T-helper 17 cell (primary cell): ENCODE data around the gene CARTPT. TPM values are rescaled to one million over a fixed set of nuclear protein-coding genes. Genes with fewer than 3 reads are reported as not detected.

ENCODE experiments used
- ATAC-seq: fragments of 150-1000 bp; cut with Tn5 transposase; 2 replicates; pipeline ENCODE4 v1.10.0; 2021; ENCODE audit warnings: mild to moderate bottlenecking, moderate library complexity
- DNase-seq, 3 donors: peaks; one replicate each; pipeline versions ENCODE4 v3.0.0 to v3.0.0-alpha.2; 2020 to 2021
- H3K9me3 ChIP-seq: one replicate; pipeline ENCODE4 v1.7.0; 2013; ENCODE audit warnings: low read length, mild to moderate bottlenecking; ENCODE audit not compliant: control insufficient read depth, poor library complexity, severe bottlenecking
- H3K27ac Mint-ChIP-seq: one replicate; pipeline ENCODE4 v1.8.0; 2022; ENCODE audit warnings: mild to moderate bottlenecking, moderate library complexity, mixed read lengths
- H3K27me3 Mint-ChIP-seq: one replicate; pipeline ENCODE4 v1.8.0; 2022; ENCODE audit warnings: mixed read lengths
- H3K36me3 Mint-ChIP-seq: one replicate; pipeline ENCODE4 v1.8.0; 2022; ENCODE audit warnings: low read depth, mixed read lengths
- H3K4me1 Mint-ChIP-seq: one replicate; pipeline ENCODE4 v1.8.0; 2022; ENCODE audit warnings: mild to moderate bottlenecking, mixed read lengths
- H3K4me3 Mint-ChIP-seq: one replicate; pipeline ENCODE4 v1.8.0; 2022; ENCODE audit warnings: mild to moderate bottlenecking, moderate library complexity, mixed read lengths
- total RNA-seq, 4 donors: library from RNA in 2 of 4; stranded (reverse) in 2 of 4; gene quantifications; one replicate each; pipeline ENCODE4 v1.2.3 and lab custom pipeline; 2022 to 2026

CARTPT gene
- total RNA-seq, 2 donors from 2014 or later, result not detected

DNA sequence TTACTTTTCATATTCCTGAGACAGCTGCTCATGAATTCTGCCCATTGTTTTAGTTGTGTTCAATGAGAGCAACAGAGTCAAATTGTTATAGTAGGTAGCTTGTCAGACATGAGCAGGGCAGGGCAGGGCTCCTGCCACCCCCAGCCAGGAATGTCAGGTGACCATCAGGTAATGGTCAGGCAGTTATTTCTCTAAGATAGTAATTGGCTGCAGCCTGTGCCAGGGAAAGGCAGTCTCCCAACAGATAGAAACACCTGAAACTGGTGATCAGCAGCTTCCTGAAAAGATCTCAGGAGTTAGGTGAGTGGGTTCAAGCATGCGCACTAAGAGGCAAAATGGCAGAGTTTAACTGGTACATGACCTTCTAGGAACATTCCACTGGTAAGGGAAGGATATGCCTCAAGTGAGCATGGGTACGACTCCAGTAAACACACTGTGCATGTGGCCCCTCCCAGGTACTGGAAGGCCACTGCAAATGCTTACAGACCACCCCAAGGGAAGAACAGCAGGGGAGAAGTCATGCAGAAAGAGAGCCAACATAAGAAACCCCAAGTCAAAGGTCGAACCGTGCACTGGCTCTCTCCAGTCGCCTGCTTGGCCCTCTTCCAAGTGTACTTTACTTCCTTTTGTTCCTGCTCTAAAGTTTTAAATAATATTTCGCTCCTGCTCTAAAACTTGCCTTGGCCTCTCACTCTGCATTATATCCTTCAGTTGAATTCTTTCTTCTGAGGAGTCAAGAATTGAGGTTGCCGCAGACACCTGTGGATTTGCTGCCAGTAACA, 25.1 kb downstream of the CARTPT start:
- no peak overlapping the region for H3K27ac Mint-ChIP-seq
- no peaks in the 10 kb centered on the region for H3K36me3 Mint-ChIP-seq
- H3K27me3 Mint-ChIP-seq, result peaks cover 22% of the 10 kb centered on the region
- H3K4me1 Mint-ChIP-seq, result no peaks in the 10 kb centered on the region
- H3K4me3 Mint-ChIP-seq, result no peak overlapping the region
- DNase-seq (no peak), ATAC-seq (no peak)
- no peaks in the 10 kb centered on the region for H3K9me3 ChIP-seq

DNA sequence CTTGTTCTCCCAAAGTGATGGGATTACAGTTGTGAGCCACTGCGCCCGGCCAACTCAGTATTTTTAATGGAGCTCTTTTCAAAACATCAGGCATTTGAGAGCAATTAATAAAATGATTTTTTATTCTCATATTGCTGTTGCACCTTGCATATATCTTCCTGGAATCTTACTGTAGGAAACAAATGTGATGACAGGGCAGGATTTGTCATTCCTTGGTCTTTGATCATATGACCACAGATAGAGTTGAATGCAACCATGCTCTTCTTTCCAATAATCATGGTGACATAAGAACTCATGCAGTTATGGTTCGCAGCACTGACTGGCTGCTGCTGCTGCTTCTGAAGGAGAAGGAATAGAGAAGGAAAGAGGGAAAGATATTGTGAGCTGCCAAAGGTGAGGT, 28.1 kb downstream of the CARTPT start:
- no peaks in the 10 kb centered on the region for H3K9me3 ChIP-seq
- Mint-ChIP-seq H3K4me1 (no peaks in the 10 kb centered on the region), H3K36me3 (no peaks in the 10 kb centered on the region), H3K27me3 (peaks cover 22% of the 10 kb centered on the region), H3K4me3 (no peak overlapping the region), H3K27ac (no peak overlapping the region)
- no peak for DNase-seq
- ATAC-seq, result no peak

DNA sequence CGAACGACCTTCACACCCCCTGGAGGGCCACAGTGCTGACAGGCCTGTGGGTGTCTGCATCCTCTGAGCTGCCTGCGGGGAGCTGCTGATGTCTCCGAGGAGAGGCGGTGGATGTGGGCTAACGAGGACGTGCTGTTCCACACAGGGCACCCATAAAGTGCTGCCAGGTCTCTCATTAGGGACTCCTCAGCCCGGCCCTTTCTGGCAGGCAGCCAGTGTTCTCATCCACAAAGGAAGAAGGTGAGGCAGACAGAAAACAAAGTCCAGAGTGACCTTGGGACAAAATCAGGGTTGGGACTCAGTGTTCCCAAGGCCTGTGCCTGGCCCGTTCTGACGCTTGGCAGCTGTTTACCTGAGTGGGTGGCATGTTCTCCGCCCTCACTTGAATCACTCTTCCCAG, 29.3 kb downstream of the CARTPT start:
- Mint-ChIP-seq H3K4me3 (no peak overlapping the region), H3K27me3 (peaks cover 17% of the 10 kb centered on the region), H3K36me3 (peaks cover 3% of the 10 kb centered on the region), H3K27ac (no peak overlapping the region), H3K4me1 (no peaks in the 10 kb centered on the region)
- ATAC-seq, result no peak
- no peaks in the 10 kb centered on the region for H3K9me3 ChIP-seq
- no peak for DNase-seq

DNA sequence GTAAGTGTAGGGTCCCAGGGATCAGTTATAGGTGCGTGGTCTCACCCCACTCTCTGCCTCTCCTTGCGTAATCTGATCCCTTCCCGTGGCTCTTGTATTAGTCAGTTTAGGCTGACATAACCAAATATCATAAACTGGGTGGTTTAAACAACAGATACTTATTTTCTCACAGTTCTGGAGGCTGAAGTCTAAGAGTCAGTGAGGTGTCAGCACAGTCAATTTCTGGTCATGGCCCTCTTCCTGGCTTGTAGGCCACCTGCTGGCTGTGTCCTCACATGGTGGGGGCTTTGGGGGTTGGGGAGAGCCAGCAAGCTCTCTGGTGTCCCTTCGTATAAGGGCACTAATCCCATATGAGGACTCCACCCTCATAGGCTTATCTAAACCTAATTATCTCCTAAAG, 32.3 kb downstream of the CARTPT start:
- H3K4me1 Mint-ChIP-seq, result no peaks in the 10 kb centered on the region
- no peaks in the 10 kb centered on the region for H3K27me3 Mint-ChIP-seq
- H3K27ac Mint-ChIP-seq, result no peak overlapping the region
- ATAC-seq (no peak), DNase-seq (no peak)
- no peaks in the 10 kb centered on the region for H3K9me3 ChIP-seq
- no peak overlapping the region for H3K4me3 Mint-ChIP-seq
- peaks cover 3% of the 10 kb centered on the region for H3K36me3 Mint-ChIP-seq

DNA sequence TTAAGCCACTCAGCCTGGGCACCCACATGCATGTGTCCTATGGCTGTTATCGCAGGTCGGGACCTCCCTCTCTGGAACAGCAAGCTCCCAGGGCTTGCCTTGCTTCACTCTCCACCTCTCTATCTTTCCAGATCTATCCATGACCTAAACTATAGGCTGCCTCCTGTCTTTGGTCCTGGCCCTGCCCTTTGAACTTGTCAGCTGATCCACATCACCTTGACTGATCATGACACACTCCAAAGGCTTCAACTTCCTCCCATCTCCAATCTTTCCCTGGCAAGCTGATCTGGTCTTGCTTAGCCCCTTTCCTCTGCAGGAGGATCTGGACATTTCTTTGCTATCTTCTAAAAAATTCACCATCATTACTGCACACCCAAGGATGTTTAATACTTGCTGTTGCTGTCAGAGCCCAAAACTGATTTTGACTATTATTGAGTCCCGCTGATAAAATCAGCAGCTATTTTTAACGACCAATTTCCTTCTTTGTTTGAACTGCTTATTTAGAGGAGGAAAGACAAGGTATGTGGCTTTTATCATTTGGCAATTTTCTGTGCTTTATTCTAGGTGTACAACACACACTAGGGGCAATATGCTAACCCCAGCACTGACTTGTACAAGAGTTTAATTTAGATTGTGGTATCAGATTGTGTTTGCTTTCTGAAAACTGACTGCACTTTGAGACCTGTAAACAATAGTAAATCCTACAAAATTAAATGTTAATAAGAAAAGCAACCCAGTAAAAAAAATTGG, 33.5 kb downstream of the CARTPT start:
- H3K27me3 Mint-ChIP-seq, result no peaks in the 10 kb centered on the region
- H3K9me3 ChIP-seq, result no peaks in the 10 kb centered on the region
- H3K4me1 Mint-ChIP-seq, result peaks cover 5% of the 10 kb centered on the region
- H3K4me3 Mint-ChIP-seq, result no peak overlapping the region
- ATAC-seq, result no peak
- H3K36me3 Mint-ChIP-seq, result peaks cover 3% of the 10 kb centered on the region
- DNase-seq, result no peak
- H3K27ac Mint-ChIP-seq, result peak overlapping the region; percentile 49

DNA sequence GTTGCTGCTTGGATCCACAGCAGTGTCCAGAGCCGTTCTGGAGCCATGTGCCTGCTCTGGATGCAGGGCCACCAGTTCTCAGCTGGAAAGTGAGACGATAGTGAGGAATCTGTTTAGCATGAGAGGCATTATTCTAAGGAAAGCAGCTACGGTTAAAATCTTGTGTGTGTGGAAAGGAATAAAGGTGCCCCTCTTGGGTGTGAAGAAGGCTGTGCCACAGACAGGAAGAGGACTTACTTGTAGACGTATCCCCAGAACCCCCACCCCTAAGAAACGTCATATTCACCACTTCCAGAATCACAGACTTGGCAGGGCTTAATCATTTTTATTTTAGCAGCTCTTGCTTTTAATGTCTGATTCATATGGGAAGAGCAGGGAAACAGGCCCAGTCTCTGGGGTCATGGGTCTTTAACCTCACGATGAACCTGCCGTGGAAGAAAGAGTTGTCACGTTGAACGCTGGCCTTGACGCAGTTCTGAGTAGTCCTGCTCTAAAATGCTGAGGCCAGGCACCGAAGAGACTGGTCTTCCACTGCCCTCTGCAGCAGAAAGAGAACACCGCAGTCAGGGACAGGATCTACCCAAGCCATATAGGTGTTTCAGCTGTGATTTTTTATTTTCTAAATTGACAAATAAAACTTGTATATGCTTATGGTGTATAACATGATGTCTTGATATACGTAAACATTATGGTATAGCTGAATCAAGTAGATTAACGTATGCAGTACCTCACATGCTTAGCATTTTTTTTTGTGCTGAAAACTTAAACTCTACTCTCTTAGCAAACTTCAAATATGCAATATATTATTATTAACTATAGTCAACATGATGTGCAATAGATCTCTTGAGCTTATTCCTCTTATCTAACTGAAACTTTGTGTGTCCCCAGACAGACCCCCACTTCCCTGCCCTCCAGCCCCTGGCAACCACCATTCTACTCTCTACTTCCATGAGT, 38.8 kb downstream of the CARTPT start:
- DNase-seq (peak in 1 of 3 donors; percentile 8), ATAC-seq (peak; percentile 93)
- H3K4me3 Mint-ChIP-seq, result peak overlapping the region; percentile 41
- no peaks in the 10 kb centered on the region for H3K36me3 Mint-ChIP-seq
- H3K4me1 Mint-ChIP-seq, result peaks cover 8% of the 10 kb centered on the region
- peaks cover 5% of the 10 kb centered on the region for H3K27me3 Mint-ChIP-seq
- no peak overlapping the region for H3K27ac Mint-ChIP-seq
- no peaks in the 10 kb centered on the region for H3K9me3 ChIP-seq

DNA sequence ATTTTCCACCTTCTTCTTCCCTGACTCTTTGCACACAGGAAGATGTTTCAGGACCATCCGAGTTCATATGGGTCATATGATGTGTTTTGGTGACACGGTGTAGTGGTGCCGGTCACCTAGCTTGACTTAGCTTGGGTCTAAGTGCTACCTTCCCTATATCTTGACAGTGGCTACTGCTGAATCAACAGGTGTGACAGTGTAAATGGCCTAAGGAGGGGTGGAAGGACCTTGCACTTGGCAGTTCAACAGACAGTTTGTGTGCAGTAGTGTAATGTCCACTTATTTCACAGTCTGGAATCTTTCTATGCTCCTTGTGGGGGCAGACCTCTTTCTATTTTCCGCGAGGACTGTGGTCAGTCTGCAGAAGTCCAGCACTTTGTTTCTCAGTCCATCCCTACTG, 43.8 kb downstream of the CARTPT start:
- DNase-seq (no peak), ATAC-seq (no peak)
- H3K9me3 ChIP-seq, result no peaks in the 10 kb centered on the region
- H3K4me3 Mint-ChIP-seq, result no peak overlapping the region
- peaks cover 14% of the 10 kb centered on the region for H3K27me3 Mint-ChIP-seq
- H3K36me3 Mint-ChIP-seq, result no peaks in the 10 kb centered on the region
- H3K27ac Mint-ChIP-seq, result no peak overlapping the region
- peaks cover 7% of the 10 kb centered on the region for H3K4me1 Mint-ChIP-seq

DNA sequence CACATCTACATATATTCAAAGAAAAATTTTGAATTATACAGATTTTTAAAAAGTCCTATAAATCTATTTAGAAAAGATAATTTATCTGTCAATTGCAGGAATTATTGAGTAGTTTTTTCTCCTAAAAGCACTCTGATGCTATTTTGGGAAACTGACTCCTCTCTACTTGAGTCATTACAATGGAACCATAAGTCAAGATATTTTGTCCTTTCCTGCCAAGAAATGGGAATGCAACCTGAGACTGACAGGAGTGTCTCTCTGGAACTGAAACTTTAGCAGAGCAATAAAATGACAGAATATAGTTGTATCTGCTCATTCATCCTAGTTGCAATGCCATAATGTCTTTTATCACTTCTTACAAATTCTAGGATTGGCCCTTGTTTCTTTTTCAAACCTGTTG, 48.6 kb downstream of the CARTPT start:
- no peak overlapping the region for H3K27ac Mint-ChIP-seq
- DNase-seq, result no peak

DNA sequence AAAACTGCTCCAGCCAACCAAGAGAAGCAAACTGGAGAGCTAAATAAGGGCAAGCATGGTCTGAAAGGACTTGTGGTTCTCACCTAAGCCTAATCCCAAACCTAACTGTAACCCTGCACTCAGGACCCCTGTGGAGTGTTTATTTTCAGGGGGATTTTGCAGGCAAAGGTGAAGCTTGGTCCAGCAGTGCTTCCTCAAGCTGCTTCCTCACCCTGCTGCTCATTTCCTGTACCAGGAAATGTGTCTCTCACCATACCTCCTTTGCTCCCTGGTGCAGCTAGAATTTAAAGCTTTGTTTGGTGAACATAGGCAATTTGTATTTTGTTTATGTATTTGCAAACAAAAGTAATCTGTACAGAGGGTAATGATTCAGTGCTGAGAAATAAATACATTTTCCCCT, 50.2 kb downstream of the CARTPT start:
- Mint-ChIP-seq H3K27me3 (peaks cover 19% of the 10 kb centered on the region), H3K4me3 (no peak overlapping the region), H3K36me3 (no peaks in the 10 kb centered on the region), H3K27ac (no peak overlapping the region), H3K4me1 (peaks cover 11% of the 10 kb centered on the region)
- no peak for DNase-seq
- H3K9me3 ChIP-seq, result no peaks in the 10 kb centered on the region
- ATAC-seq, result no peak

More for the DNA sequence above, 48.6 kb downstream of the CARTPT start:
- Mint-ChIP-seq H3K27me3 (peaks cover 9% of the 10 kb centered on the region), H3K4me3 (no peak overlapping the region), H3K4me1 (peaks cover 11% of the 10 kb centered on the region), H3K36me3 (no peaks in the 10 kb centered on the region)
- no peak for ATAC-seq
- no peaks in the 10 kb centered on the region for H3K9me3 ChIP-seq

DNA sequence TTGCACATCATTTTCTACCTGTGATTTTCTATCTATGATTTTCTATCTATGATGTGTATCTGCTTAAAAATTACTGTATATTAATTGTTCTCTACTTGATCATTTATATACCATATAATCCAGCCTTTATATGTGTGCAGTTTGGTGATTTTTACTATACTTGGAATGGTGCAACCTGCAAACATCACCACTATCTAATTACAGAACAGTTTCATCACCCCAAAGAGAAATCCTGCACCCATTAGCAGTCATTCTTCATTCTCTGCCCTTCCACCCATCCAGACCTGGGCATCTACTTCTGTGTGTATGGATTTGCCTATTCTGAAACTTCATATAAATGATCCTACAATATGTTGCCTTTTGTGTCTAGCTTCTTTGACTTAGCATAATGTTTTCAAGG, 51.3 kb downstream of the CARTPT start:
- no peak for DNase-seq
- ATAC-seq, result no peak
- Mint-ChIP-seq H3K36me3 (no peaks in the 10 kb centered on the region), H3K27ac (no peak overlapping the region), H3K27me3 (peaks cover 15% of the 10 kb centered on the region), H3K4me1 (peaks cover 11% of the 10 kb centered on the region), H3K4me3 (no peak overlapping the region)
- no peaks in the 10 kb centered on the region for H3K9me3 ChIP-seq

Other genes with a start within 250 kb of the CARTPT start
- gene MCCC2, start 131.9 kb upstream of the CARTPT start, total RNA-seq, result 10 to 100 TPM; 27.9 to 30.1 TPM